Hematopoietic multipotent progenitor cell treated with erythropoietin and hydrocortisone succinate and interleukin-3 and kit ligand, for 6 days (in vitro differentiated cells): ENCODE measurements around the gene COQ7.

Experiments used
- DNase-seq: peaks from one replicate; pipeline ENCODE4 v3.0.0-alpha.2; 2015

The COQ7 gene

GRCh38 chr16:19067349-19068236 lies at the start of gene COQ7:
Gene COQ7 (plus strand): TSS chr16:19067614. CDS start chr16:19067665, 51 bp downstream.
- DNase-seq = peak; percentile 100

GRCh38 chr16:19020689-19021088 lies 46.7 kb upstream of the COQ7 start:
- no peak for DNase-seq

GRCh38 chr16:19021747-19022146 lies 45.7 kb upstream of the COQ7 start:
- no peak for DNase-seq

DNA sequence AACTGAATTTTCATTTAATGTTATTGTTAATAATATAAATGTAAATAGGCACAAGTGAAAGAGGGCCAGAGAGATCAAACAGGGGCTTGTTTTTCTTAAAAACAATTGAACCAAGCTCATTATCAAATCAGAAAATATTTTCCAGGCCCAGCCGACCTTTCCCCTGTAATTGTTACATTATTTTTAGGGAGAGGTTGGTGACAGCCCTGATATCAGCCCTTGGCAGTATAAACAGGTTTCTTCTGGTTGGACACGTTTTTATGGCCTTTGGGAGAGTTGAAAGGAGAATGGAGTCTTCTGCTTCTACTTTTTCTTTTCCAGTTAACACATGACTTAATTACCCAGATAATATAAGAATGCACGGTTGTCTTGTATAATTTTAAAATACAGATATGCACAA lies 40.0 kb upstream of the COQ7 start:
- DNase-seq = no peak

DNA sequence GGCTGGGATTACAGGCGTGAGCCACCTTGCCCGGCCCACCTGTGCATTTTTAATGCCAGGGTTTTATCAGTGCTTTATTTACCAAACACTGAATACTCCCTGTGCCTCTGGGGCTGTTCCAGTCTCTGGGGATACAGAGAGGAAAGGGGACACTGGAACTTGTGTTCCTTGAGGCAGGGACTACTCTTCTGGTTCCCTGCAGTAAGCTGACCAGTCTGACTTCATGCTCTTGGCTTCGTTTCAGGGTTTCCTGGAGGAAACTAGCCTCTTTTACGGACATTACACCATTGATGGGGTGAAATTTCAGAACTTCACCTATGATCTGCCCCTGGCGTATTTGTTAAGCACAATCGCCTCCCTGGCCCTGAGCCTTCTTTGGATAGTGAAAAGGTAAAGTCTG lies 37.4 kb upstream of the COQ7 start:
- no peak for DNase-seq

- no peak for DNase-seq
These were observed 35.7 kb upstream of the COQ7 start for GRCh38 chr16:19031738-19032137.

DNA sequence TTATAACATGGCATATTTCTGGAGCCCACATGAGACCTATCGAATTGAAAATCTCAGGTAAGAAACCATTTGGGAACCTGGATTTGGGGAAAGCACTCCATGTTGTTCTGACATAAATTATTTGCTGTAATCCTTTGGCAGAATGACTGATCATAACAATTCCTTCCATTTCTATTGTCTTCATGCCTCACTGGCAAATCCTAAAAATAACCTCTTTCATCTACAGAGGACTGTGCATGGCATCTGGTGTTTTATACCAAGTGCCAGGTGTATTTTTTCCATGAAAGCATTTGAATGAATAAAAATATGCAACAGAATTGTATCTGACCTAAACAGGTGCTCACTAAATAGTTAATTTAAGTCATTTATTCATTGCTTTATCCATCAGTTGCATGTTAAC lies 33.7 kb upstream of the COQ7 start:
- DNase-seq = no peak

DNA sequence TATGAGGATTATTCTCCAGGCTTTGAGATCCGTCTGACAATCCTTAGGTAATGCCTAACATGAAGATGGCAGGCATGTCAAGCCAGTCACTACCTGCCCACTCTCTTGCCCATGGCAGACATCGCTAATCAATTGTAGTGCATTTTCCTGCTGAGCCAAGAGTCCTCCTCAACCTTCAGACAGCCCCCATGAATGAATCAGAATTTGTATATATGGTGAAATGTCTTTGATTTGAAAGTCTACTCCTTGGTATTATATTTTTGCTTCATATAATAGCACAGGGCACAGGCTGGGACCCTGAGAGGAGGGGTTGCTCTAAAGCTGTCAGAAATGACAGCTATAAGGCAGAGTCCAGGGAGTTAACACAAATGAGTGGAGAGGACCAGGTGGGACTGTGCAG lies 27.0 kb upstream of the COQ7 start:
- DNase-seq = no peak

DNA sequence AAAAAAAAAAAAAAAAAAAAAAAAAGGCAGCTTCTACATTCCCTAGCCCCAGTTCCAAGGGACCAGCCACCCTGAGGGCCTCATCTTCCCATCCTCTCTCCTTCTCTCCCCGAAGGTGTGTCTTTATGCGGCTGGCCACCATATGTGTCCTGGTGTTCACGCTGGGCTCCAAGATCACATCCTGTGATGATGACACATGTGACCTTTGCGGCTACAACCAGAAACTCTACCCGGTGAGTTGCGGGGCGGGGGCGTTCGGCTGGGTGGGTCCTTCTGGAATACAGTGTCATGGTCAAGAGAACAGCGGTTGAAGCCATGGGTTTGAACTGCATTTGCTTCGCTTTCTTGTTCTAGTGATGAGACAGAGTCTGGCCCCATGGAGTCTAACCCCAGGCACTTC lies 22.6 kb upstream of the COQ7 start:
- no peak for DNase-seq

DNA sequence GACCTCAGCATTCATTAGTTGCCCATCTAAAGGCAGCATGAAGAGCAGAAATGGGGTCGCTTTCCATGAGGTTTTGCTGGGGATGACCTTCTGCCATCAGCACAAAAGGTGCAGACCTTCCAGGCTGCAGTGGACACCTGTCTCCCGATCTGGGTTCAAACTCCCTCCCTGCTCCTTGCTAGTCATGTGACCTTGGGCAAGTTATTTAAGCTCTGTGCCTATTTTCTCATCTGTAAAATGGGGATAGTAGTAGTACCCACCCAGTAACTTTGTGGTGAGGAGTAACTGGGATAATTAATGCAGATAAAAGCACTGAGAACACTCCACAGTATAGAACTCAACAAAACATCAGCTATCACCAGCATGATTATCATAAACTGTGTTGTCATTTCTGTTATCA lies 21.4 kb upstream of the COQ7 start:
- peak; percentile 5 for DNase-seq

- no peak for DNase-seq
These were observed 4.7 kb upstream of the COQ7 start for GRCh38 chr16:19062706-19063105.

DNA sequence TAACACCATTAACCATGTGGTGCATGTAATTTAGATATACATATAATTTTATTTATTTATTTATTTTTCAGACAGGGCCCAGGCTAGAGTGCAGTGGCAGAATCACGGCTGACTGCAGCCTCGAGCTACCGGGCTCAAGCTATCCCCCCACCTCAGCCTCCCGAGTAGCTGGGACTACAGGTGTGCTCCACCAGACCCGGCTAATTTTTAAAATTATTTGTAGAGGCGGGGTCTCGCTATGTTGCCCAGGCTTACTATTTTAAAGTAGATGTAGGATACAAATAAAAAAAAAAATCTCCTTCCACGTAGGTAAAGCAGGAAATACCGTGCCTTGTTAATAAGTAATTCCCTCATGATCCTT lies 446 bp upstream of the COQ7 start:
- no peak for DNase-seq

DNA sequence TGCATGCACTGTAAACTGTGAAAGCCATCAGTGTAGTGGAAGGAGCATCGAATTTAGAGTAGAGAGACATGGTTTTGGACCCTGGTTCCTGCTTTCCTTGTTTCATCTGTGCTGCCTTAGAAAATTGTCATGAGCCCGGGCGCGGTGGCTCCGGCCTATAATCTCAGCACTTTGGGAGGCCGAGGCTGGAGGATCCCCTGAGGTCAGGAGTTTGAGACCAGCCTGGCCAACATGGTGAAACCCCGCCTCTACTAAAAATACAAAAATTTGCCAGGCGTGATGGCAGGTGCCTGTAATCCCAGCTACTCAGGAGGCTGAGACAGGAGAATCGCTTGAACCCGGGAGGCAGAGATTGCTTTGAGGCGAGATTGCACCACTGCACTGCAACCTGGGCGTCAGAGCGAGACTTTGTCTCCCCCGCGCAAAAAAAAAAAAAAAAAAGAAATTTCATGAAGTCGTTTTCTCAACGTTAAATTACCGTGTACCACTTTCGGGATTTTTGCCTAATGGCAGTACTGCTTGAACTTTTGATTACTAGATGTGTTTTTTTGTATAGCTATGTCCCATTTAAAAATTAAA lies 912 bp downstream of the COQ7 start:
- no peak for DNase-seq

GRCh38 chr16:19071811-19072777 lies 4.7 kb downstream of the COQ7 start:
- DNase-seq = peak; percentile 80

- DNase-seq = no peak
These were observed 5.9 kb downstream of the COQ7 start for GRCh38 chr16:19073344-19073743.

- no peak for DNase-seq
These were observed 6.4 kb downstream of the COQ7 start for GRCh38 chr16:19073863-19074262.

GRCh38 chr16:19075511-19075910 lies 8.1 kb downstream of the COQ7 start:
- no peak for DNase-seq

DNA sequence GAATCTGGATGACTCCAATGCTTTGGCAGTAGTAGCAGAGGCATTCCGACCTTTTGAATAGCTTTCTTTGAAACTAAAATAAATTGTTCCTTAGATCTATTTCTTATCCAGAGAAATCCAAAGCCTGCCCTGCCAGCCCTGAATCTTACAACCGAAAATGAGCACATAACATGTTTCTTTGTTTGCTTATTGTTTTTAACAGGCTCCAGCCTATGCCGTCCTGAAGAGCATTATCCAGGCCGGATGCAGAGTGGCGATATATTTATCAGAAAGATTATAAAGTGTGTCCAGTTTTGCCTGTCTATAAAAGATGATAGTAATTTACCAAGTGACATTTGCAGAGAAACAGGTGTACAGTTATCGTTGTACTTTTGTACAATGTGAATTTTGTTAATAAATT lies 10.5 kb downstream of the COQ7 start:
- DNase-seq = no peak

DNA sequence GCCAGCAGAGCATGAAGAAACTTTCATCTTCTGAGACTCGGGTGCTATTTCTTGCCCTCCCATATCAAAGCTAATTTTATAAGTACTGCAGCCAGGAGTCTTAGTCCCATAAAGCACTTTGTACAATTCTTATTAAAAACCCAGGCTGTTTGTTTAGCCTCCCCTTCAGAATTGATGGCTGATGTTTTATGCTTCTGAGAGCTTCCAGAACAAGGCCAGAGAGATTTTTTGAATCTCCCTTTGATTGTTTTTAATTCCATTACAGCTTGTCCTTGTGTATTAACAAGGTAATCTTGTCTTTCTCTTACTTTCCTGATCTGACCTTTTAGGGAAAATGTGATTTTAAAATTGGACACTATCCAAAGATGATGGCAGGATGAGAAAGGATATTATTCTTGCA lies 16.3 kb downstream of the COQ7 start:
- DNase-seq = no peak

DNA sequence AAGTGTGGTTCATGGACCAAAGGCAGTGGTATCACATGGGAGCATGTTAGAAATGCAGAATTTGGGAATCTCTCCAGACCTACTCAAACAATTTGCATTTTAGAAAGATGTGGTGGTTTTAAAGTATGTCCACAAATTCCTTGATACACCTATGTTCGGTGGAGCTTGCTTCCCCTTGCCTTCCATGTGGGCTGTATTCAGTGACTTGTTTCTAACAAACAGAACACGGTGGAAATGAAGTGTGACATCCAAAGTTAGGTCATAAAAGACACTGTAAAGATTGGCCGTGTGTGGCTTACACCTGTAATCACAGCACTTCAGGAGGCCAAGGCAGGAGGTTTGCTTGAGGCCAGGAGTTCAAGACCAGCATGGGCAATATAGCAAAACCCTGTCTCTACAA lies 16.7 kb downstream of the COQ7 start:
- DNase-seq = no peak

GRCh38 chr16:19084879-19085278 lies 17.5 kb downstream of the COQ7 start:
- no peak for DNase-seq

DNA sequence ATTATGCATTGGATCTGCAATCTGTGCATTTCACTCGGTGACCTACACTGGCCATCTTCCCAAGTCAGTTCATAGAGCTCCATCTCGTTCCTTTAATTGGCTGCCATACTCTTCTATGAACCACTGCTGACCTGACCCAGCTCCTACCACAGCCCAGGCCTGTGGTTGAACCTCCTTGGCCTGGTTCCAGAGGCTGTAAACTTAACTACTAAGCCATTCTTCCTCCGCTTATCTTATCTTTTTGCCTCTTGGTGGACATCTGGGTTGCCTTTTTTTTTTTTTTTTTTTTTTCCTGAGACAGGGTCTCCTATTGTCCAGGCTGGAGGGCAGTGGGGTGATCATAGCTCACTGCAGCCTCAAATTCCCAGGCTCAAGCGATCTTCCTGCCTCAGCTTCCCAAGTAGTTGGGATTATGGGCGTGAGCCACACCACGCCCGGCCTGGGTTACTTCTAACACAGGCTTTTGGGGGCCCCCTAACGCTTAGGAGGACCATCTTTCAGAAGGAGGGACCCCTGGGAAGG lies 18.3 kb downstream of the COQ7 start:
- peak; percentile 93 for DNase-seq
